K562 (cell line): ENCODE results near the gene IGSF9. TPM values are rescaled to one million over a fixed set of nuclear protein-coding genes. Genes with fewer than 3 reads are reported as not detected.

Source experiments
- ATAC-seq: fragments of 200-7000 bp; cut with Tn5 transposase; 3 replicates; pipeline ENCODE4 v1.9.1; 2020; ENCODE audit warnings: moderate library complexity
- BruUV-seq: library from RNA; stranded (reverse); fragments of 400-500 nt; replicated peaks from 2 replicates; lab custom pipeline; 2021; lab: Mats Ljungman, UMichigan
- CTCF ChIA-PET: fragments of 300-600 bp; formaldehyde crosslinking; extraction: SDS; loops from one replicate; lab custom pipeline; 2021; ENCODE audit warnings: low intra/inter-chr PET ratio; lab: Yijun Ruan, JAX
- POLR2A ChIA-PET: fragments of 300-600, 350-650 bp; sonication (Branson Sonifier 250); formaldehyde crosslinking; extraction: SDS; loops from one replicate; lab custom pipeline; 2021; ENCODE audit warnings: antibody characterized with exemption, inconsistent platforms; lab: Yijun Ruan, JAX
- DNase-seq, 4 experiments: peaks; one replicate each; pipeline versions ENCODE4 v3.0.0 to v3.0.0-alpha.2; 2011 to 2018; ENCODE audit warnings: low spot score in 3 of 4, mixed read lengths in 3 of 4; ENCODE audit errors: extremely low read depth in 1 of 4
- FAIRE-seq: peaks from 2 replicates; lab custom pipeline; 2011; peaks lifted over from hg19 to GRCh38; lab: Jason Lieb, UNC
- H2AFZ ChIP-seq: 2 replicates; pipeline ENCODE4 v1.6.0; 2011; ENCODE audit warnings: low read depth, low read length, control low read depth, inconsistent platforms
- H3K27ac ChIP-seq: fragments of 200-600 bp; 3 replicates; pipeline ENCODE4 v1.8.0; 2011; ENCODE audit warnings: low read depth, mild to moderate bottlenecking, control low read depth, inconsistent platforms, low read length, moderate library complexity, mixed read lengths; ENCODE audit errors: extremely low read depth
- H3K27me3 ChIP-seq, 2 experiments: fragments of 300-600 bp in 1 of 2; 2 replicates in 1 of 2; 3 replicates in 1 of 2; pipeline versions ENCODE4 v1.6.0 to v1.8.0; 2011; ENCODE audit warnings: inconsistent platforms in 2 of 2, low read length in 2 of 2, mild to moderate bottlenecking in 1 of 2, mixed read lengths in 1 of 2, moderate library complexity in 1 of 2; ENCODE audit not compliant: control insufficient read depth in 2 of 2, insufficient read depth in 2 of 2
- H3K36me3 ChIP-seq: fragments of 300-600 bp; 3 replicates; pipeline ENCODE4 v1.8.0; 2011; ENCODE audit warnings: mild to moderate bottlenecking, low read length, inconsistent platforms; ENCODE audit not compliant: control insufficient read depth, insufficient read depth
- H3K4me1 ChIP-seq, 2 experiments: fragments of 200-600 bp in 1 of 2; replicated peaks in 1 of 2; 2 replicates in 1 of 2; 3 replicates in 1 of 2; pipeline versions ENCODE4 v1.5.1 to v1.8.0; 2011; ENCODE audit warnings: inconsistent platforms in 2 of 2, low read length in 2 of 2, mild to moderate bottlenecking in 1 of 2, mixed read lengths in 1 of 2, moderate library complexity in 1 of 2; ENCODE audit not compliant: control insufficient read depth in 2 of 2, insufficient read depth in 2 of 2
- H3K4me2 ChIP-seq: 2 replicates; pipeline ENCODE4 v1.6.1; 2011; ENCODE audit warnings: low read length, control low read depth, inconsistent platforms, mixed read lengths; ENCODE audit not compliant: insufficient read depth
- H3K4me3 ChIP-seq: fragments of 200-600 bp; sonication (generic), shearing (Covaris generic); 2 replicates; pipeline ENCODE4 v1.5.1; 2016; ENCODE audit warnings: control low read depth, inconsistent platforms
- H3K79me2 ChIP-seq: fragments of 200-600 bp; 3 replicates; pipeline ENCODE4 v1.8.0; 2011; ENCODE audit warnings: low read length, inconsistent platforms; ENCODE audit not compliant: control insufficient read depth, insufficient read depth
- H3K9ac ChIP-seq, 2 experiments: 2 replicates each; pipeline versions ENCODE4 v1.6.0 to v1.6.1; 2011; ENCODE audit warnings: low read depth in 2 of 2, low read length in 2 of 2, control low read depth in 1 of 2, inconsistent platforms in 1 of 2, mild to moderate bottlenecking in 1 of 2, mixed read lengths in 1 of 2; ENCODE audit not compliant: insufficient read depth in 1 of 2
- H3K9me1 ChIP-seq: one replicate; pipeline ENCODE4 v1.6.0; 2011; ENCODE audit warnings: inconsistent platforms, mild to moderate bottlenecking, low read length, moderate library complexity; ENCODE audit not compliant: control insufficient read depth, insufficient read depth
- H3K9me3 ChIP-seq: replicated peaks from 2 replicates; pipeline ENCODE4 v1.5.1; 2011; ENCODE audit warnings: low read depth, low read length, inconsistent platforms; ENCODE audit not compliant: control insufficient read depth, insufficient read depth
- H4K20me1 ChIP-seq: replicated peaks from 2 replicates; pipeline ENCODE4 v1.6.1; 2011; ENCODE audit warnings: low read length, inconsistent platforms, mixed read lengths; ENCODE audit not compliant: control insufficient read depth, insufficient read depth
- ARID1B ChIP-seq: fragments of 450-650 bp; IDR thresholded peaks from 2 replicates; pipeline ENCODE4 v1.6.1; 2016; ENCODE audit warnings: antibody characterized with exemption, mild to moderate bottlenecking, inconsistent platforms
- MCM2 ChIP-seq: fragments of 450-650 bp; IDR thresholded peaks from 2 replicates; pipeline ENCODE4 v1.6.1; 2017; ENCODE audit warnings: low read depth, mild to moderate bottlenecking
- SLC30A9 ChIP-seq: fragments of 250-450 bp; sonication (Bioruptor Pico); IDR thresholded peaks from 2 replicates; pipeline ENCODE4 v1.8.0; 2022; ENCODE audit warnings: mild to moderate bottlenecking, moderate library complexity
- ZKSCAN1 ChIP-seq: fragments of 150-350 bp; IDR thresholded peaks from 2 replicates; pipeline ENCODE4 v1.6.1; 2016; ENCODE audit warnings: low read depth, low read length
- ZNF764 ChIP-seq: fragments of 250-450 bp; sonication (Bioruptor Pico); IDR thresholded peaks from 2 replicates; pipeline ENCODE4 v1.4.0; 2020; ENCODE audit warnings: low read depth, mild to moderate bottlenecking, moderate library complexity
- ZNF780A ChIP-seq: fragments of 250-450 bp; sonication (Bioruptor Pico); IDR thresholded peaks from 2 replicates; pipeline ENCODE4 v1.5.0; 2021; ENCODE audit warnings: mild to moderate bottlenecking
- ZZZ3 ChIP-seq: fragments of 450-650 bp; IDR thresholded peaks from 2 replicates; pipeline ENCODE4 v1.6.1; 2016; ENCODE audit warnings: antibody characterized with exemption, mild to moderate bottlenecking, moderate library complexity
- WGBS: fragments of 100-300 bp; shearing (Covaris generic); methylation state at CpG from one replicate; pipeline ENCODE4 v1.1.6; 2016; ENCODE audit warnings: low coverage, mixed read lengths; ENCODE audit not compliant: insufficient coverage; ENCODE audit errors: missing lambda C conversion rate; 5-methylcytosine and 5-hydroxymethylcytosine counted together
- in situ Hi-C: fragments of 300-500 bp; cut with MboI; formaldehyde crosslinking; loops from 4 replicates; pipeline ENCODE4 v1.15.0; 2018; ENCODE audit warnings: inconsistent platforms, mixed read lengths
- intact Hi-C: fragments of 100-400 bp; cut with micrococcal nuclease; formaldehyde crosslinking; loops from 2 replicates; pipeline ENCODE4 v1.14.2; 2022
- polyA plus RNA-seq, 8 experiments: library from polyadenylated mRNA; depleted of rRNA in 4 of 8; stranded (reverse) in 5 of 8; unstranded in 3 of 8; fragments of >200 nt; fragmentation: Nextera tagmentation in 2 of 8; fragmentation: Illumina TruSeq in 1 of 8; extraction: Ambion mirVana in 2 of 8; extraction: Trizol in 1 of 8; gene quantifications; 2 replicates each; pipeline versions ENCODE4 v1.2.1 to v1.2.3, GENCODE V29; 2011 to 2014; ENCODE audit warnings: inconsistent platforms in 1 of 8, missing spikeins in 1 of 8
- total RNA-seq, 7 experiments: library from RNA; depleted of rRNA in 6 of 7; stranded (reverse); fragments of >200 nt in 6 of 7; fragmentation: Illumina TruSeq in 2 of 7; extraction: Trizol in 2 of 7; gene quantifications; 2 replicates each; pipeline versions ENCODE4 v1.2.1 to v1.2.3, GENCODE V29; 2011 to 2021; ENCODE audit warnings: low replicate concordance in 1 of 7
- TF ChIP-seq, protein P1 (sequence below): fragments of 450-650 bp; IDR thresholded peaks from 2 replicates; pipeline ENCODE4 v1.6.1; 2017; ENCODE audit warnings: mild to moderate bottlenecking, moderate library complexity
- TF ChIP-seq, protein P2 (sequence below): fragments of 250-450 bp; sonication (Bioruptor Pico); IDR thresholded peaks from 2 replicates; pipeline ENCODE4 v1.4.0; 2020; ENCODE audit warnings: mild to moderate bottlenecking, moderate library complexity, borderline replicate concordance
- TF ChIP-seq, protein P3 (sequence below), 2 experiments: fragments of 450-650 bp in 1 of 2; sonication (generic) in 1 of 2; formaldehyde crosslinking in 1 of 2; IDR thresholded peaks; 2 replicates each; pipeline versions ENCODE4 v1.7.1 to v1.9.0; 2016 to 2022; ENCODE audit warnings: inconsistent platforms in 1 of 2, mild to moderate bottlenecking in 1 of 2, missing genetic modification reagents in 1 of 2

IGSF9 gene
- total and polyA plus RNA-seq, 9 of the 15 experiments (the other 6 are each of a cell fraction or from before 2014, with no cell fraction given) = 0.03 to 0.29 (median 0.07) TPM; not detected in 1

DNA sequence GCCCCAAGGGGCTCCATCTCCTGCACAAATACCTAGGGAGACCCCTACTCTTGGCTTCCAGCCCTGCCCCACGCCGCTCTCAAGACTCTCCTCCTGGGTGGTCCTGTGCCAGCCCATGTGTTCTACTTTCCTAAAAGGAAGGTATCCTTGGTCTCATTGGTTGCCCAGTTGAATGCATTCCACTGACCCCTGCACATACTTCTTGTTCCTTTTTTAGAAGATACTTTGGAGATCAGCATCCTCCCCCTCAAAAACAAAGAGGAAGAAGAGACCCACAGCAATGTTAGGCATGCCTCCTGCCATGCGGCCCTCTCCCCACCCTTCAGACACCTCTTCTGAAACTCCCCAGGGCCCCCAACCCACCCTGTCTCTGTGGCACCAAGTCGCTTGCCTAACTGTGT lies 4.6 kb upstream of the IGSF9 start:
- WGBS = 25% methylated on average over 4 of the region's 4 CpGs
- ChIA-PET CTCF (no interaction called here), POLR2A (no interaction called here)
- Histone ChIP-seq H3K9me1 (no peaks in the 10 kb centered on the region), H3K36me3 (no peaks in the 10 kb centered on the region), H2AFZ (no peak overlapping the region), H3K27me3 (peaks cover 0 to 15% of the 10 kb centered on the region in 2 experiments; a peak in 3 of 5 replicates), H3K9ac (no peak overlapping the region), H3K4me3 (no peak overlapping the region), H3K9me3 (no peaks in the 10 kb centered on the region), H3K79me2 (no peaks in the 10 kb centered on the region), H3K4me2 (no peak overlapping the region), H3K4me1 (peaks cover 12 to 15% of the 10 kb centered on the region in 2 experiments), H4K20me1 (no peaks in the 10 kb centered on the region), H3K27ac (no peak overlapping the region)
- in situ Hi-C loops (no loop called here), intact Hi-C loops (loop anchor here (5.0 kb wide), 1 partner anchor 168 kb away; the partner anchor contains the start of gene DUSP23)
- DNase-seq (no peak), ATAC-seq (no peak), FAIRE-seq (no peak)
- no TSS peak for BruUV-seq
- TF ChIP-seq ZZZ3 (no peak), ARID1B (no peak), ZNF780A (CRISPR knock-in tag) (no peak), SLC30A9 (CRISPR knock-in tag) (no peak), MCM2 (no peak), ZKSCAN1 (no peak), ZNF764 (no peak)
- TF ChIP-seq, protein P1, sequence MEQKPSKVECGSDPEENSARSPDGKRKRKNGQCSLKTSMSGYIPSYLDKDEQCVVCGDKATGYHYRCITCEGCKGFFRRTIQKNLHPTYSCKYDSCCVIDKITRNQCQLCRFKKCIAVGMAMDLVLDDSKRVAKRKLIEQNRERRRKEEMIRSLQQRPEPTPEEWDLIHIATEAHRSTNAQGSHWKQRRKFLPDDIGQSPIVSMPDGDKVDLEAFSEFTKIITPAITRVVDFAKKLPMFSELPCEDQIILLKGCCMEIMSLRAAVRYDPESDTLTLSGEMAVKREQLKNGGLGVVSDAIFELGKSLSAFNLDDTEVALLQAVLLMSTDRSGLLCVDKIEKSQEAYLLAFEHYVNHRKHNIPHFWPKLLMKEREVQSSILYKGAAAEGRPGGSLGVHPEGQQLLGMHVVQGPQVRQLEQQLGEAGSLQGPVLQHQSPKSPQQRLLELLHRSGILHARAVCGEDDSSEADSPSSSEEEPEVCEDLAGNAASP = no peak
- TF ChIP-seq, protein P2, sequence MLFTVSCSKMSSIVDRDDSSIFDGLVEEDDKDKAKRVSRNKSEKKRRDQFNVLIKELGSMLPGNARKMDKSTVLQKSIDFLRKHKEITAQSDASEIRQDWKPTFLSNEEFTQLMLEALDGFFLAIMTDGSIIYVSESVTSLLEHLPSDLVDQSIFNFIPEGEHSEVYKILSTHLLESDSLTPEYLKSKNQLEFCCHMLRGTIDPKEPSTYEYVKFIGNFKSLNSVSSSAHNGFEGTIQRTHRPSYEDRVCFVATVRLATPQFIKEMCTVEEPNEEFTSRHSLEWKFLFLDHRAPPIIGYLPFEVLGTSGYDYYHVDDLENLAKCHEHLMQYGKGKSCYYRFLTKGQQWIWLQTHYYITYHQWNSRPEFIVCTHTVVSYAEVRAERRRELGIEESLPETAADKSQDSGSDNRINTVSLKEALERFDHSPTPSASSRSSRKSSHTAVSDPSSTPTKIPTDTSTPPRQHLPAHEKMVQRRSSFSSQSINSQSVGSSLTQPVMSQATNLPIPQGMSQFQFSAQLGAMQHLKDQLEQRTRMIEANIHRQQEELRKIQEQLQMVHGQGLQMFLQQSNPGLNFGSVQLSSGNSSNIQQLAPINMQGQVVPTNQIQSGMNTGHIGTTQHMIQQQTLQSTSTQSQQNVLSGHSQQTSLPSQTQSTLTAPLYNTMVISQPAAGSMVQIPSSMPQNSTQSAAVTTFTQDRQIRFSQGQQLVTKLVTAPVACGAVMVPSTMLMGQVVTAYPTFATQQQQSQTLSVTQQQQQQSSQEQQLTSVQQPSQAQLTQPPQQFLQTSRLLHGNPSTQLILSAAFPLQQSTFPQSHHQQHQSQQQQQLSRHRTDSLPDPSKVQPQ = no peak
- TF ChIP-seq, protein P3, sequence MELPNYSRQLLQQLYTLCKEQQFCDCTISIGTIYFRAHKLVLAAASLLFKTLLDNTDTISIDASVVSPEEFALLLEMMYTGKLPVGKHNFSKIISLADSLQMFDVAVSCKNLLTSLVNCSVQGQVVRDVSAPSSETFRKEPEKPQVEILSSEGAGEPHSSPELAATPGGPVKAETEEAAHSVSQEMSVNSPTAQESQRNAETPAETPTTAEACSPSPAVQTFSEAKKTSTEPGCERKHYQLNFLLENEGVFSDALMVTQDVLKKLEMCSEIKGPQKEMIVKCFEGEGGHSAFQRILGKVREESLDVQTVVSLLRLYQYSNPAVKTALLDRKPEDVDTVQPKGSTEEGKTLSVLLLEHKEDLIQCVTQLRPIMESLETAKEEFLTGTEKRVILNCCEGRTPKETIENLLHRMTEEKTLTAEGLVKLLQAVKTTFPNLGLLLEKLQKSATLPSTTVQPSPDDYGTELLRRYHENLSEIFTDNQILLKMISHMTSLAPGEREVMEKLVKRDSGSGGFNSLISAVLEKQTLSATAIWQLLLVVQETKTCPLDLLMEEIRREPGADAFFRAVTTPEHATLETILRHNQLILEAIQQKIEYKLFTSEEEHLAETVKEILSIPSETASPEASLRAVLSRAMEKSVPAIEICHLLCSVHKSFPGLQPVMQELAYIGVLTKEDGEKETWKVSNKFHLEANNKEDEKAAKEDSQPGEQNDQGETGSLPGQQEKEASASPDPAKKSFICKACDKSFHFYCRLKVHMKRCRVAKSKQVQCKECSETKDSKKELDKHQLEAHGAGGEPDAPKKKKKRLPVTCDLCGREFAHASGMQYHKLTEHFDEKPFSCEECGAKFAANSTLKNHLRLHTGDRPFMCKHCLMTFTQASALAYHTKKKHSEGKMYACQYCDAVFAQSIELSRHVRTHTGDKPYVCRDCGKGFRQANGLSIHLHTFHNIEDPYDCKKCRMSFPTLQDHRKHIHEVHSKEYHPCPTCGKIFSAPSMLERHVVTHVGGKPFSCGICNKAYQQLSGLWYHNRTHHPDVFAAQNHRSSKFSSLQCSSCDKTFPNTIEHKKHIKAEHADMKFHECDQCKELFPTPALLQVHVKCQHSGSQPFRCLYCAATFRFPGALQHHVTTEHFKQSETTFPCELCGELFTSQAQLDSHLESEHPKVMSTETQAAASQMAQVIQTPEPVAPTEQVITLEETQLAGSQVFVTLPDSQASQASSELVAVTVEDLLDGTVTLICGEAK (IDR thresholded peaks at IDR 0.05) = no peak
- TF ChIP-seq, protein P3 (CRISPR knock-in tag; IDR thresholded peaks at IDR 0.05) = no peak
